ENCODE measurements around the gene CTNNBL1. TPM values are rescaled to one million over a fixed set of nuclear protein-coding genes. Genes with fewer than 3 reads are reported as not detected.

Gene CTNNBL1
- total RNA-seq, 1 experiment from 2014 or later = 71.2 TPM

DNA sequence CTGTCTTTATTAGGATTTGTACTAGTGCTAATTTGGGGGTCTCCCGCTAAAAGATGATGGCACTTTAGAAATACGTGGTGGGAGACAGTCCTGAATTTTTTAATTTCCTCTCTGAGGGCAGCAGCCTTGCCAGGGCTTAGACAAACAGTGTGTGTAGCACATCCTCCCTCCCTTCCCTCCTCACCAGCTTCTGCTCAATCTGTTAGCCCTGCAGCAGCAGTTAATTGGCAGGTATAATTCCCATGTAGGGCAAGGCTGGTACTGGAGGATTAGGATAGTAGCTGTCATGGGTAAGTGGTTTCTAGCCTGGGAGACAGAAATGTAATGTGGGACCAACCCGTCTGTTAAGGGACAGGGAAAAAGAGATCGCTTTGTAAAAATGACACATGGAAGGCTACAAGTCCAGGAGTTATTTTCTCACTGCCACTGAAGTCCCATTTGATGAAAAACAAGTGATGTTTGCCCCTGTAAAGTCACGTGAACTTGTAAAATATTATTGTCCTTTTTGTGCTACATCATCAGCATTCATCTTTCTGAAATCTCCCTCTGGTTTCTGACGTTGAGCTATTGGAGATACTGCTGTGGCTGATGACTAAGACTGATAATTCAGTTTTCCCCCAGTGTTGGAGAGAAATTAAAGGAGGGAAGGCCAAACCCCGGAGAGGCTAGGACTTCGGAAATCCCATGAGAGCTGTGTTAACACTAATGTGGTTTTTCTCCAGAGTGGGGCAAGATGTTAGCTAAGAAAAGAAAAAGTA lies 40.6 kb downstream of the CTNNBL1 start:
- POLR2A ChIA-PET = no interaction called here
- Histone ChIP-seq H3K27ac (ENCODE audit: low read length) (no peak overlapping the region), H3K27me3 (ENCODE audit: control insufficient read depth, insufficient read depth, low read length) (no peaks in the 10 kb centered on the region), H3K36me3 (ENCODE audit: control insufficient read depth, insufficient read depth, low read length) (no peaks in the 10 kb centered on the region), H3K4me3 (ENCODE audit: low read depth in 2 of 2, low read length in 2 of 2) (no peak overlapping the region), H3K9me3 (ENCODE audit: control insufficient read depth, insufficient read depth, low read depth, low read length) (no peaks in the 10 kb centered on the region), H3K4me1 (ENCODE audit: control insufficient read depth, insufficient read depth, low read length) (0 out of 2 replicates have a peak, but pooled peaks cover 5% of the 10 kb centered on the region)
- intact Hi-C loops (cut with micrococcal nuclease; ENCODE audit: unreplicated experiment) (no loop called here), in situ Hi-C loops (cut with HindIII; ENCODE audit: low pct_unique_long_range_greater_than_20kb, low sequenced_read_pairs) (no loop called here)
- ATAC-seq = no peak
- no peak for DNase-seq (ENCODE audit: low read depth, low spot score)
- no peak for TF ChIP-seq TCF7L2 (IDR thresholded peaks at IDR 0.05; ENCODE audit: low read depth, low read length)
- BruUV-seq (replicated peaks) = no TSS peak
- CTCF ChIA-PET = interaction anchor here (0.7 kb wide), 1 partner anchor 258 kb away, joined by 7 read pairs; no protein-coding TSS in a partner anchor

DNA sequence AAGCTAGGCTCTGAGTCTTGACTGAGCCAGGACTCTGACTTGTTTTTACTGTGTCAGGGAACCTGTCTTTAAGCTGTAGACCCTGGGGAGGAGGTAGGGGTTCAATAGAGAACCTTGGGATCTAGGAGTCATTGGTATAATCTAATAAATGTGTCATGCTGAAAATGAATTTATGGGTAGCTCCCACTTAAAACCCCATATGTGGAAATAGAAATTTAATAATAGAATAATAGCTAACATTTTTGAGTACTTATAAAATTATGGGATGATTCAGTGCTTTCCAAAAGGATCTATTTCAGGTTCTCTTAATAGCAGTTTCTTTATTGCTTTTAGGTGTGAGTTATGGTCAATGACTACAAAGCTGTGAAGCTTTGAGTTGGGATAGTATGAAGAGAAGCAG lies 41.7 kb downstream of the CTNNBL1 start:
- ChIA-PET CTCF (no interaction called here), POLR2A (no interaction called here)
- no peaks in the 10 kb centered on the region for H3K9me3 ChIP-seq (ENCODE audit: control insufficient read depth, insufficient read depth, low read depth, low read length)
- in situ Hi-C loops (cut with HindIII; ENCODE audit: low pct_unique_long_range_greater_than_20kb, low sequenced_read_pairs) (no loop called here), intact Hi-C loops (cut with micrococcal nuclease; ENCODE audit: unreplicated experiment) (no loop called here)
- H3K27ac ChIP-seq (ENCODE audit: low read length) = no peak overlapping the region
- no peaks in the 10 kb centered on the region for H3K4me1 ChIP-seq (ENCODE audit: control insufficient read depth, insufficient read depth, low read length)
- DNase-seq (ENCODE audit: low read depth, low spot score) (no peak), ATAC-seq (no peak)
- BruUV-seq (replicated peaks) = no TSS peak
- no peak overlapping the region for H3K4me3 ChIP-seq (ENCODE audit: low read depth in 2 of 2, low read length in 2 of 2)
- no peak for TF ChIP-seq POLR2AphosphoS5 (IDR thresholded peaks at IDR 0.05; ENCODE audit: low read depth, low read length)
- TF ChIP-seq SIN3A (IDR thresholded peaks at IDR 0.05; ENCODE audit: borderline replicate concordance, insufficient read depth, low read depth, low read length) = no peak
- TF ChIP-seq, protein P1, sequence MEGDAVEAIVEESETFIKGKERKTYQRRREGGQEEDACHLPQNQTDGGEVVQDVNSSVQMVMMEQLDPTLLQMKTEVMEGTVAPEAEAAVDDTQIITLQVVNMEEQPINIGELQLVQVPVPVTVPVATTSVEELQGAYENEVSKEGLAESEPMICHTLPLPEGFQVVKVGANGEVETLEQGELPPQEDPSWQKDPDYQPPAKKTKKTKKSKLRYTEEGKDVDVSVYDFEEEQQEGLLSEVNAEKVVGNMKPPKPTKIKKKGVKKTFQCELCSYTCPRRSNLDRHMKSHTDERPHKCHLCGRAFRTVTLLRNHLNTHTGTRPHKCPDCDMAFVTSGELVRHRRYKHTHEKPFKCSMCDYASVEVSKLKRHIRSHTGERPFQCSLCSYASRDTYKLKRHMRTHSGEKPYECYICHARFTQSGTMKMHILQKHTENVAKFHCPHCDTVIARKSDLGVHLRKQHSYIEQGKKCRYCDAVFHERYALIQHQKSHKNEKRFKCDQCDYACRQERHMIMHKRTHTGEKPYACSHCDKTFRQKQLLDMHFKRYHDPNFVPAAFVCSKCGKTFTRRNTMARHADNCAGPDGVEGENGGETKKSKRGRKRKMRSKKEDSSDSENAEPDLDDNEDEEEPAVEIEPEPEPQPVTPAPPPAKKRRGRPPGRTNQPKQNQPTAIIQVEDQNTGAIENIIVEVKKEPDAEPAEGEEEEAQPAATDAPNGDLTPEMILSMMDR (IDR thresholded peaks at IDR 0.05) = no peak
- TF ChIP-seq, protein P2, sequence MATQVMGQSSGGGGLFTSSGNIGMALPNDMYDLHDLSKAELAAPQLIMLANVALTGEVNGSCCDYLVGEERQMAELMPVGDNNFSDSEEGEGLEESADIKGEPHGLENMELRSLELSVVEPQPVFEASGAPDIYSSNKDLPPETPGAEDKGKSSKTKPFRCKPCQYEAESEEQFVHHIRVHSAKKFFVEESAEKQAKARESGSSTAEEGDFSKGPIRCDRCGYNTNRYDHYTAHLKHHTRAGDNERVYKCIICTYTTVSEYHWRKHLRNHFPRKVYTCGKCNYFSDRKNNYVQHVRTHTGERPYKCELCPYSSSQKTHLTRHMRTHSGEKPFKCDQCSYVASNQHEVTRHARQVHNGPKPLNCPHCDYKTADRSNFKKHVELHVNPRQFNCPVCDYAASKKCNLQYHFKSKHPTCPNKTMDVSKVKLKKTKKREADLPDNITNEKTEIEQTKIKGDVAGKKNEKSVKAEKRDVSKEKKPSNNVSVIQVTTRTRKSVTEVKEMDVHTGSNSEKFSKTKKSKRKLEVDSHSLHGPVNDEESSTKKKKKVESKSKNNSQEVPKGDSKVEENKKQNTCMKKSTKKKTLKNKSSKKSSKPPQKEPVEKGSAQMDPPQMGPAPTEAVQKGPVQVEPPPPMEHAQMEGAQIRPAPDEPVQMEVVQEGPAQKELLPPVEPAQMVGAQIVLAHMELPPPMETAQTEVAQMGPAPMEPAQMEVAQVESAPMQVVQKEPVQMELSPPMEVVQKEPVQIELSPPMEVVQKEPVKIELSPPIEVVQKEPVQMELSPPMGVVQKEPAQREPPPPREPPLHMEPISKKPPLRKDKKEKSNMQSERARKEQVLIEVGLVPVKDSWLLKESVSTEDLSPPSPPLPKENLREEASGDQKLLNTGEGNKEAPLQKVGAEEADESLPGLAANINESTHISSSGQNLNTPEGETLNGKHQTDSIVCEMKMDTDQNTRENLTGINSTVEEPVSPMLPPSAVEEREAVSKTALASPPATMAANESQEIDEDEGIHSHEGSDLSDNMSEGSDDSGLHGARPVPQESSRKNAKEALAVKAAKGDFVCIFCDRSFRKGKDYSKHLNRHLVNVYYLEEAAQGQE (IDR thresholded peaks at IDR 0.05; ENCODE audit: insufficient read depth in 1 of 2, low read depth in 2 of 2, low read length in 1 of 2) = no peak
- no peak for TF ChIP-seq TCF7L2 (IDR thresholded peaks at IDR 0.05; ENCODE audit: low read depth, low read length)
- H3K27me3 ChIP-seq (ENCODE audit: control insufficient read depth, insufficient read depth, low read length) = no peaks in the 10 kb centered on the region
- no peaks in the 10 kb centered on the region for H3K36me3 ChIP-seq (ENCODE audit: control insufficient read depth, insufficient read depth, low read length)

DNA sequence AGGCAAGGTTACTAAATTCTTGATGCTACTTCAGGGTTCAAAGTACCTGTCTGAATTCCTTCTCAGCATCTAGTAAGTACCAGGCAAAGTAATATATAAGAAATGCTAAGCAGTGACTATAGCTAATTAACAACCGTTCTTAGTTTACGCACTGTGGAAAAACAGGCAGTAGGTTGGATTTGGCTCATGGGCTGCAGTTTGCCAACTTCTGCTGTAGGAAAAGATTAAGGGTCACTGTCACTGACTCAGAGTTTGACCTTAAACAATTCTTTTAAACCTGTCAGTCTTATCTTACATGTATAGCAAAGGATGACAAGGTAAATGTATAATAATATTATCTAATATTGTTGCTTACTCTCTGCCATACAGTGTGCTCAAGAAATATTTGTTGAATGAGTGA lies 42.3 kb downstream of the CTNNBL1 start:
- no peak for TF ChIP-seq SIN3A (IDR thresholded peaks at IDR 0.05; ENCODE audit: borderline replicate concordance, insufficient read depth, low read depth, low read length)
- TF ChIP-seq, protein P1 (IDR thresholded peaks at IDR 0.05) = no peak
- TF ChIP-seq, protein P2 (IDR thresholded peaks at IDR 0.05; ENCODE audit: insufficient read depth in 1 of 2, low read depth in 2 of 2, low read length in 1 of 2) = no peak
- TF ChIP-seq TCF7L2 (IDR thresholded peaks at IDR 0.05; ENCODE audit: low read depth, low read length) = no peak
- no peak for TF ChIP-seq POLR2AphosphoS5 (IDR thresholded peaks at IDR 0.05; ENCODE audit: low read depth, low read length)
- POLR2A ChIA-PET = no interaction called here
- CTCF ChIA-PET = no interaction called here
- no peaks in the 10 kb centered on the region for H3K27me3 ChIP-seq (ENCODE audit: control insufficient read depth, insufficient read depth, low read length)
- ATAC-seq = no peak
- no peaks in the 10 kb centered on the region for H3K9me3 ChIP-seq (ENCODE audit: control insufficient read depth, insufficient read depth, low read depth, low read length)
- H3K4me1 ChIP-seq (ENCODE audit: control insufficient read depth, insufficient read depth, low read length) = no peaks in the 10 kb centered on the region
- intact Hi-C loops (cut with micrococcal nuclease; ENCODE audit: unreplicated experiment) = no loop called here
- no TSS peak for BruUV-seq (replicated peaks)
- in situ Hi-C loops (cut with HindIII; ENCODE audit: low pct_unique_long_range_greater_than_20kb, low sequenced_read_pairs) = no loop called here
- DNase-seq (ENCODE audit: low read depth, low spot score) = no peak
- H3K36me3 ChIP-seq (ENCODE audit: control insufficient read depth, insufficient read depth, low read length) = no peaks in the 10 kb centered on the region
- H3K27ac ChIP-seq (ENCODE audit: low read length) = no peak overlapping the region
- no peak overlapping the region for H3K4me3 ChIP-seq (ENCODE audit: low read depth in 2 of 2, low read length in 2 of 2)

Measured in Panc1 (cell line).